ENCODE results near the gene MNX1.

The MNX1 gene

DNA sequence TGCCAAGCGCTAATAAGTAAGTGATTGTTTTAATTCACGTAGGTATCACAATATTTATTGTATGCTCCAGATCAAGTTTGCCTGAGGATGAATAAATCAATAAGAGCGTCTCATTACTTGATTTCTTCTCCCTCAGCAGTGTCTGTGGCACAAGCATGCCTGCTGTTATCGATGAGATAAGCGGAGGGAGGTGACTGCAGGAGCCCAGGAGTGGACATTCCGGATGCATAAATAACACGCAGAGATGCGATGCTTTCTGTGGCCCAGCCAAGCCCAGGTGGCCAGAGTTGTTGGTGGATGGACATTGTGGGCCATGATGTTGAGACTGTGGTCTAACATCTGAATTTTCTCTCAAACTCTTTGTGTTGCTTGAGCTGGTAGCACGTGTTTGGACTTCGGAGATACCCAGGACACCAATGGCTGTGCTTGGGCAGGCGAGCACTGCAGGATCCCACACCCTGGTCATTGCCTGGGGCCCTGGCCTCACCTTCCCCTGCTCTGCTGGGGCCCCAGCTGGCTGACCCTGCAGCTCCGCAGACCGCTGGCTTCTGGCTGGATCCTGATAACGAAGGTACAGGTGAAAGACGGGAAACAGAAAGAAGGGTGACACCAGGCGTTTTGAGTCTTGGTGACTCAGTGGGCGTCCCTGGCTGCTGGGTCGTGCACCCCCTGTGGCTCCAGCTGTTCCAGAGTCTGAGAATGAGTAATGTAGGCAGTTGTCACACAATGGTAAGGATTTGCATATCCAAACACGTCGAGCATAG lies 31.2 kb upstream of the MNX1 start:
- DNase-seq (ENCODE audit: low read depth) = no peak
- H3K4me3 ChIP-seq (ENCODE audit: low read depth, low read length) = no peak overlapping the region

DNA sequence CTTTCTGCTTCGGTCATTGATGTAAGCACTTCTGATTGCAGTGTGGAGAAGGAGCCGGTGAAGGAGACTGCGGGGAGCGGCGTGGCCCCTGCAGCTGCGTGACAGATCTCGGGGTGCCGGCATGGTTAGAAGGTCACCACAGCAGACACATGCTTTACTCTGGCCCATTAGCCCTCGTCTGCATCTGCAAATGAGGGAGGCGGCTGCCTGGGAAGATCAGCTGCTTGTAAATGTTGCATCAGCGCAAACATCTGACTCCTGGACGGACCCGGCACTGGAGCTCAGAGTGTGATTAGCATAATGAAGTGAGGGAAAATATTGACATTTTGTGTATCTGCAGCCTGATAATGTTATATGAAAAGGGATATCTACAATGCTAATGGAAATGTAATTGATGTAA lies 30.5 kb upstream of the MNX1 start:
- H3K4me3 ChIP-seq (ENCODE audit: low read depth, low read length) = no peak overlapping the region
- no peak for DNase-seq (ENCODE audit: low read depth)
- TF ChIP-seq, protein P1, sequence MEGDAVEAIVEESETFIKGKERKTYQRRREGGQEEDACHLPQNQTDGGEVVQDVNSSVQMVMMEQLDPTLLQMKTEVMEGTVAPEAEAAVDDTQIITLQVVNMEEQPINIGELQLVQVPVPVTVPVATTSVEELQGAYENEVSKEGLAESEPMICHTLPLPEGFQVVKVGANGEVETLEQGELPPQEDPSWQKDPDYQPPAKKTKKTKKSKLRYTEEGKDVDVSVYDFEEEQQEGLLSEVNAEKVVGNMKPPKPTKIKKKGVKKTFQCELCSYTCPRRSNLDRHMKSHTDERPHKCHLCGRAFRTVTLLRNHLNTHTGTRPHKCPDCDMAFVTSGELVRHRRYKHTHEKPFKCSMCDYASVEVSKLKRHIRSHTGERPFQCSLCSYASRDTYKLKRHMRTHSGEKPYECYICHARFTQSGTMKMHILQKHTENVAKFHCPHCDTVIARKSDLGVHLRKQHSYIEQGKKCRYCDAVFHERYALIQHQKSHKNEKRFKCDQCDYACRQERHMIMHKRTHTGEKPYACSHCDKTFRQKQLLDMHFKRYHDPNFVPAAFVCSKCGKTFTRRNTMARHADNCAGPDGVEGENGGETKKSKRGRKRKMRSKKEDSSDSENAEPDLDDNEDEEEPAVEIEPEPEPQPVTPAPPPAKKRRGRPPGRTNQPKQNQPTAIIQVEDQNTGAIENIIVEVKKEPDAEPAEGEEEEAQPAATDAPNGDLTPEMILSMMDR (IDR thresholded peaks at IDR 0.05; ENCODE audit: low read depth, low read length, missing control alignments) = no peak

More for the DNA sequence above, 31.2 kb upstream of the MNX1 start:
- TF ChIP-seq, protein P1 (IDR thresholded peaks at IDR 0.05; ENCODE audit: low read depth, low read length, missing control alignments) = no peak

DNA sequence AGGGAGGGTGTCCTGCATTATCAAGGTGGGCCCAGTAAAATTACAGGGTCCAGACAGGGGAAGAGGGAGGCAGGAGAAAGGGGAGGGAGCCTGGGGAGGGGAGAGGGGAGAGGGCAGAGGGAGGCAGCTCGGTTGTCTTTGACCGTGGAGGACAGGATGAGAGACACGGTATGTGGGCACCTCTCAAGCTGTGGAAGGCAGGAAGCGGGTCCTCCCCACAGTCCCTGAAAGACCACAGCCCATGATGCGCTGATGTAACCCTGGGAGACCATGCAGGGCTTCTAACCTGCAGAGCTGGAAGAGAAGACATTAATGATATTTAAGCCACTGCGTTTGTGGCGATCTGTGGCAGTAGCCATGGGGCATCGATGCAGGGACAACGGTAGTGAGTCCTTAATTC lies 27.2 kb upstream of the MNX1 start:
- DNase-seq (ENCODE audit: low read depth) = no peak
- TF ChIP-seq, protein P1 (IDR thresholded peaks at IDR 0.05; ENCODE audit: low read depth, low read length, missing control alignments) = no peak
- H3K4me3 ChIP-seq (ENCODE audit: low read depth, low read length) = no peak overlapping the region

DNA sequence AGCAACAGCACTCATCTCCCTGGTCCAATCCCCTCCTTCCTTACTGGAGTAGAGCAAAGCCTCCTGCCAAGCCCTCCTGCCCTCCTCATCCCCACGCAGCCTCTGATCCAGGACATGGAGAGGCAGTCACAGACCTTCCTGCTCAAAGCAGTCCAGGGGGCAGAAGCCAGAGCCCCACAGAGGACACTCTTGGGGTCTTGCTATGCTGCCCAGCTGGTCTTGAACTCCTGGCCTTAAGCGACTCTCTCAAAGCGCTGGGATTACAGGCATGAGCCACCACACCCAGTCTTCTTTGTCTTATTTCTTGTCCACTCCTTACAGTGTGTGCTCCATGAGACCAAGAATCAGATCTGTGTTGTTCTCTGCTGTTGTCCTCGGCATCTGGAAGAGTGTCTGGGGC lies 26.6 kb upstream of the MNX1 start:
- no peak overlapping the region for H3K4me3 ChIP-seq (ENCODE audit: low read depth, low read length)
- no peak for DNase-seq (ENCODE audit: low read depth)
- TF ChIP-seq, protein P1 (IDR thresholded peaks at IDR 0.05; ENCODE audit: low read depth, low read length, missing control alignments) = no peak

DNA sequence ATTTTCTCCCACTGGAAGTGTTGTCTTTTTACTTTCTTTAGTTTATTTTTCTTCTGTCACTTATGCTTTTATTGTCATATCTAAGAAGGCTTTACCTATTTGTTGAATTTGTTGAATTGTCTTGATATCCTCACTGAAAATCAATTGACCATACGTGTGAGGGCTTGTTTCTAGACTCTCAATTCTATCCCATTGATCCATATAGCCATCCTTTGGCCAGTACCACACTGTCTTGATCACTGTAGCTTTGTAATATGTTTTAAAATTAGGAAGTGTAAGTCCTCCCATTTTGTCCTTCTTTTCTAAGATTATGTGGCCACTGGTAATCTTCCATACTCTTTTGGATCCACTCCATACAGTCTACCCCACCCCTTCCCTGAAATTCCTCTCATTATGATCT lies 25.5 kb upstream of the MNX1 start:
- H3K4me3 ChIP-seq (ENCODE audit: low read depth, low read length) = no peak overlapping the region
- TF ChIP-seq, protein P1 (IDR thresholded peaks at IDR 0.05; ENCODE audit: low read depth, low read length, missing control alignments) = no peak
- no peak for DNase-seq (ENCODE audit: low read depth)

DNA sequence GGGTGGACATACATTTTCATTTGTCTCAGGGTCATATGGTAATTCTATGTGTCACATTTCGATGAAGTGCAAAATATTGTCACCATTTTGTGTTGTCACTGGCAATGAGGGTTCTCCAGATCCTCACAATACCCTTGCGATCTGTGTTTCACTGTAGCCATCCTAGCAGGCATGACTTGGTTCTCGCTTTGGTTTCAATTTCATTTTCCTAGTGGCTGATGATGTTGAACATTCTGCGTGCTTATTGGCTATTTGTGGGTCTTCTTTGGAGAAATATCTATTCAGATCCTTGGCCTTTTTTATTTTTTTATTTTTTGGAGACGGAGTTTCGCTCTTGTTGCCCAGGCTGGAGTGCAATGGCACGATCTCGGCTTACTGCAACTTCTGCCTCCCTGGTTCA lies 24.8 kb upstream of the MNX1 start:
- TF ChIP-seq, protein P1 (IDR thresholded peaks at IDR 0.05; ENCODE audit: low read depth, low read length, missing control alignments) = no peak

More for the DNA sequence above, 24.8 kb upstream of the MNX1 start:
- DNase-seq (ENCODE audit: low read depth) = no peak
- H3K4me3 ChIP-seq (ENCODE audit: low read depth, low read length) = no peak overlapping the region
